Measurements from ENCODE around the gene IL13RA2.
A peak's percentile ranks its signal among the peaks of the same experiment; 100 is the strongest.

DNA sequence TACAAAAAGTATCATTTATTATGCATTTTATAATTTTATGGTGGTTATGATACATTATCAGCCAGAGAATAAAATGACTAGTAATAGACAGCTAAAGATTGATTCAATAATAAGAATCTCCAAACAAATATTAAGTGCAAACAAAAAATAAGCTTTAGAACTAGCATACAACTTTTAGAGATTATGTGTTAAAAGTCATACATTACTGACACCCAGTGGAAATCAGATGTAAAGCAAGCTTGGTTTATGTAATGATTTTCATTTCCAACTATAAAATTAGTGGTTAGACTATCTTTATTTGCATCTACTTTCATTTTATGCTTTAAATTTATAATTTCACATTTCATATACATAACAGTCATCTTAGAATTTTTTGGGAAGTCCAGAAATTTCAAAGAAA is 57.7 kb downstream of the IL13RA2 start:
- TF ChIP-seq, protein P1, sequence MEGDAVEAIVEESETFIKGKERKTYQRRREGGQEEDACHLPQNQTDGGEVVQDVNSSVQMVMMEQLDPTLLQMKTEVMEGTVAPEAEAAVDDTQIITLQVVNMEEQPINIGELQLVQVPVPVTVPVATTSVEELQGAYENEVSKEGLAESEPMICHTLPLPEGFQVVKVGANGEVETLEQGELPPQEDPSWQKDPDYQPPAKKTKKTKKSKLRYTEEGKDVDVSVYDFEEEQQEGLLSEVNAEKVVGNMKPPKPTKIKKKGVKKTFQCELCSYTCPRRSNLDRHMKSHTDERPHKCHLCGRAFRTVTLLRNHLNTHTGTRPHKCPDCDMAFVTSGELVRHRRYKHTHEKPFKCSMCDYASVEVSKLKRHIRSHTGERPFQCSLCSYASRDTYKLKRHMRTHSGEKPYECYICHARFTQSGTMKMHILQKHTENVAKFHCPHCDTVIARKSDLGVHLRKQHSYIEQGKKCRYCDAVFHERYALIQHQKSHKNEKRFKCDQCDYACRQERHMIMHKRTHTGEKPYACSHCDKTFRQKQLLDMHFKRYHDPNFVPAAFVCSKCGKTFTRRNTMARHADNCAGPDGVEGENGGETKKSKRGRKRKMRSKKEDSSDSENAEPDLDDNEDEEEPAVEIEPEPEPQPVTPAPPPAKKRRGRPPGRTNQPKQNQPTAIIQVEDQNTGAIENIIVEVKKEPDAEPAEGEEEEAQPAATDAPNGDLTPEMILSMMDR (conservative IDR thresholded peaks at IDR 0.05; ENCODE audit: low read length): peak; percentile 50
- no peak for TF ChIP-seq EZH2phosphoT487 (IDR thresholded peaks at IDR 0.05; ENCODE audit: borderline replicate concordance)

Data from Loucy (cell line).